HEK293T (cell line): ENCODE data around the gene ARHGAP6.

Experiments
- BHLHE40 ChIP-seq: fragments of 450-650 bp; IDR thresholded peaks from 2 replicates; pipeline ENCODE4 v1.6.1; 2016; ENCODE audit warnings: mild to moderate bottlenecking, moderate library complexity, borderline replicate concordance
- L3MBTL2 ChIP-seq: fragments of 450-650 bp; conservative IDR thresholded peaks from 2 replicates; pipeline ENCODE4 v1.6.1; 2016; ENCODE audit warnings: mild to moderate bottlenecking
- NFRKB ChIP-seq: fragments of 450-650 bp; IDR thresholded peaks from 2 replicates; pipeline ENCODE4 v1.6.1; 2016; ENCODE audit warnings: mild to moderate bottlenecking, moderate library complexity
- SUZ12 ChIP-seq: fragments of 450-650 bp; IDR thresholded peaks from 2 replicates; pipeline ENCODE4 v1.6.1; 2016; ENCODE audit warnings: mild to moderate bottlenecking
- ZNF384 ChIP-seq: fragments of 450-650 bp; IDR thresholded peaks from 2 replicates; pipeline ENCODE4 v1.6.1; 2016

- no peak for TF ChIP-seq NFRKB
- no peak for TF ChIP-seq ZNF384
- no peak for TF ChIP-seq L3MBTL2
- no peak for TF ChIP-seq SUZ12
- no peak for TF ChIP-seq BHLHE40
Observed at GRCh38 chrX:11504234-11504633, 161.5 kb downstream of the ARHGAP6 start.
